ENCODE measurements around the gene XRN2. TPM values are rescaled to one million over a fixed set of nuclear protein-coding genes. Genes with fewer than 3 reads are reported as not detected.
A peak's percentile ranks its signal among the peaks of the same experiment; 100 is the strongest.

Gene XRN2, protein sequence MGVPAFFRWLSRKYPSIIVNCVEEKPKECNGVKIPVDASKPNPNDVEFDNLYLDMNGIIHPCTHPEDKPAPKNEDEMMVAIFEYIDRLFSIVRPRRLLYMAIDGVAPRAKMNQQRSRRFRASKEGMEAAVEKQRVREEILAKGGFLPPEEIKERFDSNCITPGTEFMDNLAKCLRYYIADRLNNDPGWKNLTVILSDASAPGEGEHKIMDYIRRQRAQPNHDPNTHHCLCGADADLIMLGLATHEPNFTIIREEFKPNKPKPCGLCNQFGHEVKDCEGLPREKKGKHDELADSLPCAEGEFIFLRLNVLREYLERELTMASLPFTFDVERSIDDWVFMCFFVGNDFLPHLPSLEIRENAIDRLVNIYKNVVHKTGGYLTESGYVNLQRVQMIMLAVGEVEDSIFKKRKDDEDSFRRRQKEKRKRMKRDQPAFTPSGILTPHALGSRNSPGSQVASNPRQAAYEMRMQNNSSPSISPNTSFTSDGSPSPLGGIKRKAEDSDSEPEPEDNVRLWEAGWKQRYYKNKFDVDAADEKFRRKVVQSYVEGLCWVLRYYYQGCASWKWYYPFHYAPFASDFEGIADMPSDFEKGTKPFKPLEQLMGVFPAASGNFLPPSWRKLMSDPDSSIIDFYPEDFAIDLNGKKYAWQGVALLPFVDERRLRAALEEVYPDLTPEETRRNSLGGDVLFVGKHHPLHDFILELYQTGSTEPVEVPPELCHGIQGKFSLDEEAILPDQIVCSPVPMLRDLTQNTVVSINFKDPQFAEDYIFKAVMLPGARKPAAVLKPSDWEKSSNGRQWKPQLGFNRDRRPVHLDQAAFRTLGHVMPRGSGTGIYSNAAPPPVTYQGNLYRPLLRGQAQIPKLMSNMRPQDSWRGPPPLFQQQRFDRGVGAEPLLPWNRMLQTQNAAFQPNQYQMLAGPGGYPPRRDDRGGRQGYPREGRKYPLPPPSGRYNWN
- total RNA-seq: 10 to 100 TPM; 31.9 to 50.9 (median 37.3) TPM

- DNase-seq (ENCODE audit: low spot score in 2 of 2): peak; percentile 94 to 99
- 0% methylated on average over 44 to 73 of the region's 87 CpGs for WGBS, 2 donors
- peak in 1 of 2 donors; percentile 55 for TF ChIP-seq POLR2A (IDR thresholded peaks at IDR 0.05)
- TF ChIP-seq, protein P1, sequence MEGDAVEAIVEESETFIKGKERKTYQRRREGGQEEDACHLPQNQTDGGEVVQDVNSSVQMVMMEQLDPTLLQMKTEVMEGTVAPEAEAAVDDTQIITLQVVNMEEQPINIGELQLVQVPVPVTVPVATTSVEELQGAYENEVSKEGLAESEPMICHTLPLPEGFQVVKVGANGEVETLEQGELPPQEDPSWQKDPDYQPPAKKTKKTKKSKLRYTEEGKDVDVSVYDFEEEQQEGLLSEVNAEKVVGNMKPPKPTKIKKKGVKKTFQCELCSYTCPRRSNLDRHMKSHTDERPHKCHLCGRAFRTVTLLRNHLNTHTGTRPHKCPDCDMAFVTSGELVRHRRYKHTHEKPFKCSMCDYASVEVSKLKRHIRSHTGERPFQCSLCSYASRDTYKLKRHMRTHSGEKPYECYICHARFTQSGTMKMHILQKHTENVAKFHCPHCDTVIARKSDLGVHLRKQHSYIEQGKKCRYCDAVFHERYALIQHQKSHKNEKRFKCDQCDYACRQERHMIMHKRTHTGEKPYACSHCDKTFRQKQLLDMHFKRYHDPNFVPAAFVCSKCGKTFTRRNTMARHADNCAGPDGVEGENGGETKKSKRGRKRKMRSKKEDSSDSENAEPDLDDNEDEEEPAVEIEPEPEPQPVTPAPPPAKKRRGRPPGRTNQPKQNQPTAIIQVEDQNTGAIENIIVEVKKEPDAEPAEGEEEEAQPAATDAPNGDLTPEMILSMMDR (IDR thresholded peaks at IDR 0.05): no peak
- intact Hi-C loops (cut with DNase I; ENCODE audit: low total_unique reads): no loop called here
- H3K4me3 ChIP-seq (ENCODE audit: low read depth, poor library complexity, severe bottlenecking): peak within 1 kb of the TSS; percentile 86
These were observed at the start of gene XRN2 for GRCh38 chr20:21303061-21303871. XRN2 (plus strand) TSS chr20:21303331; CDS start chr20:21303399, 68 bp downstream.

GRCh38 chr20:21257192-21257591 is 45.9 kb upstream of the XRN2 start:
- intact Hi-C loops (cut with DNase I; ENCODE audit: low total_unique reads): no loop called here
- TF ChIP-seq, protein P1 (IDR thresholded peaks at IDR 0.05): no peak
- TF ChIP-seq POLR2A (IDR thresholded peaks at IDR 0.05): no peak
- WGBS, 2 donors: 72 to 75% methylated on average over 3 of the region's 3 CpGs
- no peak for DNase-seq (ENCODE audit: low spot score in 2 of 2)
- no peak overlapping the region for H3K4me3 ChIP-seq (ENCODE audit: low read depth, poor library complexity, severe bottlenecking)

DNA sequence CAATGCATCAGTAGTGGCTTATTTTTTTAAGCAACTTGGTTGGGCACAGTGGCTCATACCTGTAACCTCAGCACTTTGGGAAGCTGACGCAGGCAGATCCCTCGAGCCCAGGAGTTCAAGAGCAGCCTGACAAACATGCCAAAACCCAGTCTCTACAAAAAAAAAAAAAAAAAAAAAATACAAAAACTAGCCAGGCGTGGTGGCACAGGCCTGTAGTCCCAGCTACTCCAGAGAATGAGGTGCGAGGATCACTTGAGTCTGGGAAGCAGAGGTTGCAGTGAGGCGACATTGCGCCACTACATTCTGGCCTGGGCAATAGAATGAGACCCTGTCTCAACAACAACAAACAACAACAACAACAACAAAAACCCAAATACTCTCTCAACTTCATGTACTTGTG is 44.7 kb upstream of the XRN2 start:
- TF ChIP-seq, protein P1 (IDR thresholded peaks at IDR 0.05): no peak
- TF ChIP-seq POLR2A (IDR thresholded peaks at IDR 0.05): no peak
- WGBS, 2 donors: 85% methylated on average over 6 of the region's 6 CpGs
- H3K4me3 ChIP-seq (ENCODE audit: low read depth, poor library complexity, severe bottlenecking): no peak overlapping the region
- intact Hi-C loops (cut with DNase I; ENCODE audit: low total_unique reads): no loop called here
- no peak for DNase-seq (ENCODE audit: low spot score in 2 of 2)

DNA sequence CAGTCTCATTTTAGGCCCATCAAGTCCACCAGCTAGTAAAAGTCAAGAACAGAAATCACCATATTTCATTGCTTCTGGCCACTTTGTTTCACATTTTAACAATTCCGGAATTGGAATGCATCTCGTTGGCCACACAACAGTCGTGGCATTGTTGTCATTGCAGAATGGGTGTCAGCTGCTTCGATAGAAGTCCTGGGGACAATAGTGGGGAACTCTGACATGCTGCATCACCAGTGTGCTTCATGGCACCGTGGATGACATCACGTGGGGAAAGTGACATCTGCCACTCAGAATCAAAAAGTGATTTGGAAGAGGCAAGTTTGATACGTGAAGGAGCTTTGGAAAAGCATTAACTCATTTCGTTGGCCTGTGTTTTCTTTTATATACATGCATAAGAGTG is 43.8 kb upstream of the XRN2 start:
- no peak for DNase-seq (ENCODE audit: low spot score in 2 of 2)
- no peak overlapping the region for H3K4me3 ChIP-seq (ENCODE audit: low read depth, poor library complexity, severe bottlenecking)
- TF ChIP-seq, protein P1 (IDR thresholded peaks at IDR 0.05): no peak
- TF ChIP-seq POLR2A (IDR thresholded peaks at IDR 0.05): no peak
- 78 to 86% methylated on average over 8 of the region's 8 CpGs for WGBS, 2 donors
- intact Hi-C loops (cut with DNase I; ENCODE audit: low total_unique reads): no loop called here

DNA sequence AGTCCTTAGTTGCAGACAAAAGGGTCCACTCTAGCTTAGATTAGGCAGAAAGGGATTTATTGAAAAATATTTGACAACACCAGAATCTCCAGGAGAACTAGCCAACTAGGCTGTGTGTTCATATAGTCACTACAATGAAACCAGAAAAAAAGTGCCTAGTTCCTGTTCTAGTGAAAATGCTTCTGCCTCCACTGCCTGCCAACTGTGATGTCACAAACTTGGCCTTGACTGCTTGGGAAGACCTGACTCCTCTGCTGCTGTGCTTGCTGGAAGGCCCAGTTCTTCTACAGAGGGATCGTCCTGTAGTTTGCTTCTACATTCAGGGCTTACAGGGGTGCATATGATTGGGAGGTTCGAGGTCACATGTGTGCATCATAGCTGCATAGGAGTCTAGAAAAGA is 40.3 kb upstream of the XRN2 start:
- H3K4me3 ChIP-seq (ENCODE audit: low read depth, poor library complexity, severe bottlenecking): no peak overlapping the region
- no peak for TF ChIP-seq POLR2A (IDR thresholded peaks at IDR 0.05)
- TF ChIP-seq, protein P1 (IDR thresholded peaks at IDR 0.05): no peak
- WGBS, 2 donors: 77 to 78% methylated on average over 2 of the region's 2 CpGs
- DNase-seq (ENCODE audit: low spot score in 2 of 2): no peak
- intact Hi-C loops (cut with DNase I; ENCODE audit: low total_unique reads): no loop called here

All from lower leg skin (tissue), 4 donors.